Tibial artery (tissue), 4 donors: ENCODE measurements around the gene C14orf119.

Experiments
- DNase-seq, 2 donors: peaks; one replicate each; pipeline ENCODE4 v3.0.0-alpha.2; 2019
- H3K27ac ChIP-seq, 2 donors: fragments of 200-600 bp; sonication (generic) in 1 of 2; 1 replicate in 1 of 2; 2 replicates in 1 of 2; pipeline ENCODE4 v1.5.1; 2018 to 2019; ENCODE audit warnings: mild to moderate bottlenecking in 1 of 2
- H3K27me3 ChIP-seq, 2 donors: fragments of 200-600 bp; sonication (generic) in 1 of 2; one replicate each; pipeline versions ENCODE4 v1.5.1 to v1.6.0; 2016 to 2019
- H3K36me3 ChIP-seq, 3 donors: fragments of 200-600 bp; sonication (generic) in 2 of 3; one replicate each; pipeline ENCODE4 v1.5.1; 2016 to 2019; ENCODE audit warnings: mild to moderate bottlenecking in 2 of 3
- H3K4me1 ChIP-seq, 4 donors: fragments of 200-600 bp; sonication (generic) in 2 of 4; 1 replicate in 3 of 4; 2 replicates in 1 of 4; pipeline ENCODE4 v1.5.1; 2016 to 2019
- H3K4me3 ChIP-seq, 2 donors: fragments of 200-600 bp; sonication (generic) in 1 of 2; 1 replicate in 1 of 2; 2 replicates in 1 of 2; pipeline ENCODE4 v1.5.1; 2018 to 2019; ENCODE audit warnings: mild to moderate bottlenecking in 2 of 2
- H3K9me3 ChIP-seq, 3 donors: fragments of 200-600 bp; sonication (generic) in 1 of 3; one replicate each; pipeline ENCODE4 v1.5.1; 2016 to 2019
- intact Hi-C: fragments of 100-400 bp; cut with DNase I; formaldehyde crosslinking; loops from one replicate; pipeline ENCODE4 v1.15.0; 2023; ENCODE audit warnings: low total_unique reads
- TF ChIP-seq, protein P1 (sequence below), 2 experiments: fragments of 200-600 bp in 1 of 2; fragments of 450-650 bp in 1 of 2; IDR thresholded peaks; one replicate each; pipeline ENCODE4 v1.5.1; 2017 to 2019; ENCODE audit warnings: antibody characterized with exemption in 2 of 2, mild to moderate bottlenecking in 1 of 2, moderate library complexity in 1 of 2

The C14orf119 gene

DNA sequence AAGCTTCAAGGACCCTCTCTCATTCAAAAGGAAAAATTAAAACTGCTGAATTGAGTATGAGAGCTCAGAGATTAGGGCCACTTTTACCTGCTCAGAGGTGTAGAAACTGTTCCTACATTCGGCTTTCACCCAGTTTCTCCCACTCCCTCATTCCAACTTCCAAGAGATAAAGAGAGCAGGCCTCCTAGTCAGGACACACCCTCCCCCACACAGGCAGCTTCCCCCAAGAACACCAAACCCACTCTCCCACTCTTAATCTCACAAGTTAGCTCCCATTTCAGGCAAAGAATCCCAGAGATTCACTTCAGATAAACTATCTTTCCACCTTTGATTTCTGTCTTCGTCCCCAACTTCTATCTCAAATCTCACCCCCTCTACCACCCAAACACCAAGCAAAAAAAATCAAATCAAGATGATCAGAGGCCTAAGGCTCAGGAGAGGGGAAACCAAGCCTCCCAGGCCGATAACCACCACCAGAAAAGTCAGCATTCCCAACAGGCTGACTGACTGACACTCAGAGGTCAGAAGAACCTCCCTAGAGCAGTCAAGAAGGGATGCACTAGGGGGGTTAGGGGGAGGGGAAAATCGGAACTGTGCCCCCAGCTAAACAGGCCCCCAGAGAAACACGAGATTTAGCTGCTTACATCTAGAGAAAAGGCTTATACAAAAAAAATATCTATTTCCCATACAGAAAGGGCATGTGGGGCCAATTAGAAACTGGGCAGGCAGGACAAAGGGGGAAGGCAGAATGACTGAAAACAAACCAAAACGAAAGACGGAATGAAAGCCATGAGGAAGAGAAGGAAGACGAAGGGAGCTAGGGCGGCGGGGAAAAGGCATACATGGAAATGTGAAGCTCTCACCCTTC, 24.8 kb upstream of the C14orf119 start:
- H3K27ac ChIP-seq = peak overlapping the region; percentile 74 to 83
- DNase-seq = no peak
- intact Hi-C loops = no loop called here

DNA sequence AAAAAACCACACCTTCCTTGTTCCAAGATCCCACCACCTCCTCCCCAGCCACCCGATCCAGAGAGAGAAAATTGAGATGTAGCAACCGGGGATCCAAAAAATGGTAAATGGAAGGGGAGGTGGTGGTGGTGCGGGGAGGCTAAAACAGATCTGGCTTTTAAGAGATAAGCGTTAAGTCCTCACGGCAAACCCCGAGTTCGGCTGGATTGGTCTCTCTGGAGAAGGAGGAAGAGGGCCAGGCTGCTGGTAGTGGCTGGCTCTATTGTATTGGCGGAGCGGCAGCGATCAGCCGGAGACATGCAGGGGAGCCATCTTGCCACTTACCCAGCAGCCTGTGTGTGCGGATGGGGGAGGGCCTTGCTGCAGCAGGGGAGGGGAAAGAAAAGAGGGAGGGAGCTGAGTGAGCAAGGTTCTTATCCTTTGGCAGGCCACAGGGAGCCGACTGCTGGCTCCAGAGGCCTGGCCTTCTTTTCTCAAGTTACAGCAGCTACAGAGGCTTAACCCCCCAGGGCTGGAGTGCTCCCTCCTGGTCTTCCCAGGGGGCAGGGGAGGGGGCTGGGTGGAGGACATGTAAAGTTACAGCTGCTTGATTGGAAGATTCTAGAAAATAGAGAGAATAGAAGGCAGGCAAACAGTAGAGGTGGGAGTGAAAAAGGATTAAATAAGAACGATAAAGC, 23.9 kb upstream of the C14orf119 start:
- peaks cover 48 to 62% (median 55%) of the 10 kb centered on the region in 3 donors for H3K36me3 ChIP-seq
- H3K4me1 ChIP-seq = peaks cover 0 to 44% (median 28%) of the 10 kb centered on the region in 4 donors
- no peaks in the 10 kb centered on the region for H3K27me3 ChIP-seq
- intact Hi-C loops = no loop called here
- peak overlapping the region; percentile 74 to 83 for H3K27ac ChIP-seq
- TF ChIP-seq, protein P1, sequence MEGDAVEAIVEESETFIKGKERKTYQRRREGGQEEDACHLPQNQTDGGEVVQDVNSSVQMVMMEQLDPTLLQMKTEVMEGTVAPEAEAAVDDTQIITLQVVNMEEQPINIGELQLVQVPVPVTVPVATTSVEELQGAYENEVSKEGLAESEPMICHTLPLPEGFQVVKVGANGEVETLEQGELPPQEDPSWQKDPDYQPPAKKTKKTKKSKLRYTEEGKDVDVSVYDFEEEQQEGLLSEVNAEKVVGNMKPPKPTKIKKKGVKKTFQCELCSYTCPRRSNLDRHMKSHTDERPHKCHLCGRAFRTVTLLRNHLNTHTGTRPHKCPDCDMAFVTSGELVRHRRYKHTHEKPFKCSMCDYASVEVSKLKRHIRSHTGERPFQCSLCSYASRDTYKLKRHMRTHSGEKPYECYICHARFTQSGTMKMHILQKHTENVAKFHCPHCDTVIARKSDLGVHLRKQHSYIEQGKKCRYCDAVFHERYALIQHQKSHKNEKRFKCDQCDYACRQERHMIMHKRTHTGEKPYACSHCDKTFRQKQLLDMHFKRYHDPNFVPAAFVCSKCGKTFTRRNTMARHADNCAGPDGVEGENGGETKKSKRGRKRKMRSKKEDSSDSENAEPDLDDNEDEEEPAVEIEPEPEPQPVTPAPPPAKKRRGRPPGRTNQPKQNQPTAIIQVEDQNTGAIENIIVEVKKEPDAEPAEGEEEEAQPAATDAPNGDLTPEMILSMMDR (IDR thresholded peaks at IDR 0.05) = no peak
- peak overlapping the region; percentile 56 to 60 for H3K4me3 ChIP-seq
- no peaks in the 10 kb centered on the region for H3K9me3 ChIP-seq
- peak; percentile 89 to 94 for DNase-seq

More for the DNA sequence above, 24.8 kb upstream of the C14orf119 start:
- Histone ChIP-seq H3K4me3 (peak overlapping the region; percentile 56 to 60), H3K27me3 (no peaks in the 10 kb centered on the region), H3K4me1 (peaks cover 0 to 44% (median 28%) of the 10 kb centered on the region in 4 donors), H3K9me3 (no peaks in the 10 kb centered on the region), H3K36me3 (peaks cover 46 to 62% (median 55%) of the 10 kb centered on the region in 3 donors)
- TF ChIP-seq, protein P1 (IDR thresholded peaks at IDR 0.05) = no peak

DNA sequence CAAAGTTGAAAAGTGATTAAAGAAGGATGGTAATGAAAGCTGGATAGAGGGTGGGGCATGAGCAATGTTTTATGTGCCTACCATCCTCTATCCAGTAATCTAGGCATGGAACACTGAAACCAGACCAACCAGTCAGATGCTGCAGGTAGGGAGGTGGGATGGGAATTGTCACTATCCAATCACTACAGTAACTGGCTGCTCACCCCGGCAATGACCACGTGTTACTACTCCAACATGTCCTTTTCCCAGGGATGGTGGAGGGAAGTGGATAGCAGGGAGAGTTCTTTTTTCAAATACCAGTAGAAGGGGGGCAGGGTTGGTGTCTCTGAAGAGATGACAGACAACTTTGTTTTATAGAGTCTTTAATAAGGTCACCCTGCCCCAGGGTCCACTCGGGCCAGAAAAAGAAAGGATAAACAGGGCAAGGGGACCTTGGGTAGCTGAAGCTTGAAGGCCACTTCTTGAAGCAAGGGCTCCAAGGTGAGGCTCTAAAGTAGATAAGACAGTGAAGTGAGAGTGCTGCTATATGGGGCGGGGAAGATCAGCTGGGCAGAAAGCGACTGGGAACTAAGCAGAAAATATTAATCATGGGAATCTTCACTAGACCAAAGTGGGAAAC, 23.3 kb upstream of the C14orf119 start:
- TF ChIP-seq, protein P1 (IDR thresholded peaks at IDR 0.05) = no peak
- H3K4me1 ChIP-seq = peaks cover 0 to 44% (median 30%) of the 10 kb centered on the region in 4 donors
- peak overlapping the region; percentile 74 to 83 for H3K27ac ChIP-seq
- intact Hi-C loops = no loop called here
- DNase-seq = no peak
- H3K9me3 ChIP-seq = no peaks in the 10 kb centered on the region
- no peaks in the 10 kb centered on the region for H3K27me3 ChIP-seq
- H3K36me3 ChIP-seq = peaks cover 52 to 61% (median 53%) of the 10 kb centered on the region in 3 donors
- peak overlapping the region; percentile 56 to 60 for H3K4me3 ChIP-seq

- no peak for DNase-seq
- no peaks in the 10 kb centered on the region for H3K27me3 ChIP-seq
- no peak overlapping the region for H3K4me3 ChIP-seq
- peaks cover 65 to 72% (median 66%) of the 10 kb centered on the region in 3 donors for H3K36me3 ChIP-seq
- H3K27ac ChIP-seq = no peak overlapping the region
- peaks cover 0 to 53% (median 30%) of the 10 kb centered on the region in 4 donors for H3K4me1 ChIP-seq
- H3K9me3 ChIP-seq = no peaks in the 10 kb centered on the region
- intact Hi-C loops = no loop called here
- TF ChIP-seq, protein P1 (IDR thresholded peaks at IDR 0.05) = no peak
Observed at GRCh38 chr14:23074906-23075305, 20.4 kb upstream of the C14orf119 start.

DNA sequence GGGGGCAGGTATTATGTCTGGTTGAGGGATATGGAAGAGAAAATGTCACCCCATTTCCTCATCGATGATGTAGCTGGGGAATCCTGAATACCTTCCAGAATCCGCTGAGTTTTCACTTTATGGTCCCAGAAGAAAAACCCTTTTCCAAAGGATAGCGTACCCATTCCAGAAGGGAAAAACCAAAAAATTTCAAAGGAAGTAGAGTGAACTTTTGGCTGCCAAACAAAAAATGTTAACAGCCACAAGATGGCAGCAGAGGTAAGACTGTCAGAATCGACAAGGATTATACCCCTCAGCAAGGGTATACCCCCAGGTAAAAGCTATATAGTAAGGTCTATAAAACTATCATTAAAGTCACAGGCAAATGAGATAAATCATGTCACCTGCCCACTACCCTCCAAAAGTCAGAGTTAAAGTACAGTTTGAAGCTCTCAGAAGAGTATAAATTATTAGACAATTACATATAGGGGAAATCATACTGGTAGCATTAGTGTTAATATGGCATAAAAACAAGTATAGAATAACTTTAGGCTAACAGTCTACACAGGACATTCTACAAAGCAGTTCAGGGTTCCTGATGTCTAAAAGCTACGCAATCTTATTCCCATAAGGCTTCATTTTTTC, 18.4 kb upstream of the C14orf119 start:
- TF ChIP-seq, protein P1 (IDR thresholded peaks at IDR 0.05) = peak; percentile 52

More for the DNA sequence above, 18.4 kb upstream of the C14orf119 start:
- Histone ChIP-seq H3K27me3 (no peaks in the 10 kb centered on the region), H3K36me3 (peaks cover 85 to 91% (median 86%) of the 10 kb centered on the region in 3 donors), H3K27ac (peak overlapping the region; percentile 65 to 69), H3K4me1 (peaks cover 0 to 37% (median 17%) of the 10 kb centered on the region in 4 donors), H3K4me3 (no peak overlapping the region), H3K9me3 (no peaks in the 10 kb centered on the region)
- intact Hi-C loops = no loop called here
- no peak for DNase-seq
